Colon (tissue), 2 donors: Measurements from ENCODE around the gene CBR4.
"Not testable (repeated sequence)": the region's sequence is repeated elsewhere in the genome, so short reads cannot be mapped to it uniquely, and the experiment has no call there.

Experiments used
- FAIRE-seq: peaks from 2 replicates; lab custom pipeline; 2012; peaks lifted over from hg19 to GRCh38; lab: Jason Lieb, UNC
- donor health status: control.
- donor health status: control.

Gene CBR4

DNA sequence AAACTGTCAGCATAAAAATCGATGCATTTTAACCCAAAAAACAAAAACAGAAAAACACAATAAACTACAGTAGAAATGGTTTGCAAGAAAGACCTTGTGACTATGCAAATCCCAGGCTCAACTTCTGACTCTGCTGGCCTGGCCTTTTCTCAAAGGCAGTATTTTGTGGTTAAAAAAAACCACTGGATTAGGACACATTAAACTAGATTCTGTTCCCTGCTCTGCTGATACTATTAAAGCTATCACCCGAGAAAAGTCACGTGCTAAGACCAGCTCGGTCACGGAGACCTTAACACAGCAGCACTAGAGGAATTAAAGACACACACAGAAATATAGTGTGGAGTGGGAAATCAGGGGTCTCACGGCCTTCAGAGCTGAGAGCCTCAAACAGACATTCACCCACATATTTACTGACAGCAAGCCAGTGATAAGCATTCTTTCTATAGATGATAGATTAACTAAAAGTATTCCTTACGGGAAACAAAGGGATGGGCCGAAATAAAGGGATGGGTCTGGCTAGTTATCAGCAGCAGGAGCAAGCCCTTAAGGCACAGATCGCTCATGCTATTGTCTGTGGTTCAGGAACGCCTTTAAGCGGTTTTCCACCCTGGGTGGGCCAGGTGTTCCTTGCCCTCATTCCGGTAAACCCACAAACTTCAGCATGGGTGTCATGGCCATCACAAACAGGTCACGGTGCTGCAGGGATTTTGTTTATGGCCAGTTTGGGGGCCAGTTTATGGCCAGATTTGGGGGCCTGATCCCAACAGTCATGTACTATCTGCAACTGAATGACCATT, 16.1 kb downstream of the CBR4 start:
- no peak for FAIRE-seq

DNA sequence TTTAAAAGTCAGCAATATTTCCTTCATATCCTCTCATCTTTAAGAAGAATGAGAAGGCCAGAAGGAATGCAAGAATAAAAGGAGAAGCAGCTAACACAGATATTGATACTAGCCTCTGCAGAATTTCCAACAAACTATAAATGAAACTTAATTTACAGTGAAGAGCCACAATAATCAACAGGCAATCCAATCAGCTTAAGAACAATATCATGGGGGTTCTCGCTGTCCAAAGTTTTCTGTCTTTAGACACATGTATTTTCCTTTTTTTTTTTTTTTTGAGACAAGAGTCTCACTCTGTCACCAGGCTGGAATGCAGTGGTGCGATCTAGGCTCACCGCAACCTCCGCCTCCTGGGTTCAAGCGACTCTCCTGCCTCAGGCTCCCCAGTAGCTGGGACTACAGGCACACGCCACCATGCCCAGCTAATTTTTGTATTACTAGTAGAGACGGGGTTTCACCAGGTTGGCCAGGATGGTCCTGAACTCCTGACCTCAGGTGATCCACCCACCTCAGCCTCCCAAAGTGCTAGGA, 17.0 kb downstream of the CBR4 start:
- not testable (repeated sequence) for FAIRE-seq

DNA sequence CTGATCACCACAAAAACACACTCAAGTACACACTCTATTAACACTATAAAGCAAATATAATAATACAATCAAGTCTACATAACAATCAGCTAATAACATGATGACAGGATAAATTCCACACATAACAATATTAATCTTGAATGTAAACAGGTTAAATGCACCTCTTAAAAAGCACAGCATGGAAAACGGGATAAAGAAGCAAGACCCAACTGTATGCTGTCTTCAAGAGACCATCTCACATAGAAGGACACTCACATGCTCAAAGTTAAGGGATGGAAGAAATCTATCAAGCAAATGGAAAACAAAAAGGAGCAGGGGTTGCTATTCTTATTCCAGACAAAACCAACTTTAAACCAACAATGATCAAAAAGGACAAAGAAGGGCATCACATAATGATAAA, 28.1 kb downstream of the CBR4 start:
- no peak for FAIRE-seq

DNA sequence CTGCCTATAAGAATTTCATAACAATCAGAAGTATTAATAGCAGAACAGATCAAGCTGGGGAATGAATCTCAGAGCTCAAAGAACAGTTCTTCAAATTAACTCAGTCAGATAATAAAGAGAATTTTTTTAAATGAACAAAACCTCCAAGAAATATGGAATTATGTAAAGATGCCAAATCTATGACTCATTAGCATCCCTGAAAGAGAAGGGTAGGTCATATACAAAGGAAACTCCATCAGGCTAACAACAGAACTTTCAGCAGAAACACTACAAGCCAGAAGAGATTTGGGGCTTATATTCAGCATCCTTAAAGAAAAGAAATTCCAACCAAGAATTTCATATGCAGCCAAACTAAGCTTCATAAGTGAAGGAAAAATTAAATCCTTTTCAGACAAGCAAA, 28.6 kb downstream of the CBR4 start:
- FAIRE-seq = no peak

DNA sequence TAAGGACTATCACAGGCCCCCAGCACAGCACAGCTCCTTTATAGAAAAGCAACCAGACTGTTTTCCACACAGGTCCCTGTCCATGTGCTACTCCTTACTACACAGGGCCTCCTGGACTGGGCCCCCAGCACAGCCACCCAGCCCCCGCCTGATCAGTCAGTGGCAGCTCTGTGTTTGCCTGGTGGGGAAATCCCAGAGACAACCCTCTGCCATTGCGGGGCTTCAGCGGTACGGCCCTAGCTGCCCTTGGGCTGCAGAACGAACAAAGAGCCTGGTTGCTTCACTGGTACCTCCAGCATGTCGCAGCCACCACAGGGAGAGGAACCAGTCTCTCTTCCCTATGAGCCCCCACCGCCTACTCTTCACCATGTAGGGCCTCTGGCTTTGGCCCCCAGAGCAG, 30.7 kb downstream of the CBR4 start:
- no peak for FAIRE-seq

DNA sequence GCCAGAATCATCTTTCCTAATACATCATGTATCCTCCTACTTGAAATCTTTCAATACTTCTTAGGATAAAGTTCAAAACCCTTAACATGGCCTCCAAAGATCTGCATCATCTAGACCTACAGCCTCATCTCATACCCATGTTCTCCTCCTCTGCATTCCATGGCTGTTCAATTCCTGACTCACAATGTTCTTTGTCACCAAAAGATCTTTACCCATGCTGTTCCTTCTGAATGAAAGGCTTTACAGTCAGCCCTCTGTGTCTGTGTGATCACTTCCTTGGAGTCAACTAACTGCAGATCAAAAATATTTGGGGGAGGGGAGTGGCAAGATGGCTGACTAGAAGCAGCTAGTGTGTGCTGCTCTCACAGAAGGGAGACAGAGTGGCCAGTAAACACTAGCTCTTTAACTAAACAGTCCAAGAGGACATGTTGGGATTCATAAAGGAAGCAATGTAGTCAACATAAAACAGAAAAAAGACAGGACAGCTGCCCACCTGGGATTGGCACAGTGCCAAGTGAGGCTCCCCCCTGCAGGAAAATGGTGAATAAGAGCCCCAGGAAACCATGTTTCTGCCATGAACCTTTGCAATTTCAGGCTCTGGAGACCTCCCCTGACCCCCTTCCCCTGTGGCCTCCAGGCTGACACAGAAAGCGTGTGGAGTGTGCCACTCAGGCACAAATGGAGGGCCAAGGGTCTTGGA, 31.9 kb downstream of the CBR4 start:
- FAIRE-seq = no peak

DNA sequence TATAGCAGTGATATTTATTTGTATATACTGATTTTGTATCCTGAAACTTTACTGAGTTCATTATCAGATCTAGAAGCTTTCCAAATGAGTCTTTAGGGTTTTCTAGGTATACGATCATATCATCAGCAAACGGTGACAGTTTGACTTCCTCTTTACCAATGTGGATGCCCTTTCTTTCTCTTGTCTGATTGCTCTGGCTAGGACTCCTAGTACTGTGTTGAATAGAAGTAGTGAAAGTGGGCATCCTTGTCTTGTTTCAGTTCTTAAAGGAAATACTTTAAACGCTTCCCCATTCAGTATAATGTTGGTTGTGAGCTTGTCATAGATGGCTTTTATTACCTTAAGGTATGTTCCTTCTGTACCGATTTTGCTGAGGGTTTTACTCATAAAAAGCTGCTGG, 37.5 kb downstream of the CBR4 start:
- FAIRE-seq = no peak

DNA sequence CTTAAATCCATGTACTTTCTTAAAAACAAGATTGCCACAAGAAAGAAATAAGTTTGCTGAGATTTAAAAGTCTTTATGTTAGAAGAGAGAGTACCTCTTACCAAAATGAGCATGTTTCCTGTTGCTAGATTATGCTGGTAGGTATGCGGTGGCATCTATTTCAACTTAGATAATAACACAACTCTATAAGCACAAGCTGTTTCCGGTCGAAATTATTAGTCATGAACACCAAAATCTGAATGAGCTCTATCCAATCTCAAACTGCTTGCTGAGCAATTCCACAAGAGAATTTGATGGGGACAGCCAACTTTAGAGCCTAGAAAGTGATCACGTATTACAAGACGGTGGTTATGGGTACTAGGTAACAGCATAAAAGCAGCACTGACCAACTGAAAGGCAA, 49.3 kb downstream of the CBR4 start:
- no peak for FAIRE-seq

DNA sequence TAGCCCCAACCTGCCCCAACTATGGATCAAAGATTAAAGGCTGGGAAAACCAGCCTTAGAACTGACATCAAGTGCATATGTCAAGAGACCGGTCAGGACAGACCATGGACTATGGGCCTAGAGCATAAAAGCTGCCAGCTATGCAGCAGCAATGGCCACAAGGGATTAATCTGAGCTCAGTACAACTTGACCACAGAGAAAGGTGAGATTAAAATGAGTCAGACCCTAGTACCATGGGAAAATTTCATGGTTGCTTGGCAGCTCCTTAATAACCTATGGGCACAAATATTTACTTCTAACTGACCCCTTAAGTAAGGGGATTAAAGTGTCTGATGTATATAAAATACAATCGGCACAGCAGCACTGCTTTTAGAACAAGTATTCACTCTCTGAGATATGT, 54.4 kb downstream of the CBR4 start:
- no peak for FAIRE-seq

DNA sequence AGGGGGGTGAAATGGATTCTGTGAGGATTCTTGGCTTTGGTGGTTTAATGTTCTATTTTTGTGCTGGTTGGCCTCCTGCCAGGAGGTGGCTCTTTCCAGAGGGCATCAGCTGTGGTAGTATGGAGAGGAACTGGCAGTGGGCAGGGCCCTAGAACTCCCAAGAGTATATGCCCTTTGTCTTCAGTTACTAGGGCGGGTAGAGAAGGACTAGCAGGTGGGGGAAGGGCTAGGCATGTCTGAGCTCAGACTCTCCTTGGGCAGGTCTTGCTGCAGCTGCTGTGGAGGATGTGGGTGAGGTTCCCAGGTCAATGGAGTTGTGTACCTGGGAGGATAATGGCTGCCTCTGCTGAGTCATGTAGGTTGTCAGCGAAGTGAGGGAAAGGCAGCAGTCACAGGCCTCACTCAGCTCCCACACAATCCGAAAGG, 57.2 kb downstream of the CBR4 start:
- not testable (repeated sequence) for FAIRE-seq

DNA sequence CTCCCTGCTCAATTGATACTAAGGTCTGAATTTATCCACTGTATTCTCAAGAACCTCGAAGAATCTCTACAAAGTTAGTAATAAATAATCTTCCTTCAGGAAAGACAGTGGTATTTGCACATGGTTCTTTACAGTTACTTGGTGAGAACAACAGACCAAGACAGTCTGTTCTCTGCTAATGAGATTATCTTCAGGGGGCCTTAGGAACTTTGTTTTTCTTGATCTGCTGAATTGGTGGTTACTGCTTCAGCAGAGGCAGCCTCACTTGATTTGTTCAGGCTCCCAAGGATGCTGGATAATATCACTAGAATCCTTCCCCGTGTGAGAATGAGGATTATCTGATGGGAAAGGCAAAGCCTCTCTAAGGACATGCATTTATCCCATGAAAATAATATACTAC, 64.8 kb downstream of the CBR4 start:
- FAIRE-seq = no peak

DNA sequence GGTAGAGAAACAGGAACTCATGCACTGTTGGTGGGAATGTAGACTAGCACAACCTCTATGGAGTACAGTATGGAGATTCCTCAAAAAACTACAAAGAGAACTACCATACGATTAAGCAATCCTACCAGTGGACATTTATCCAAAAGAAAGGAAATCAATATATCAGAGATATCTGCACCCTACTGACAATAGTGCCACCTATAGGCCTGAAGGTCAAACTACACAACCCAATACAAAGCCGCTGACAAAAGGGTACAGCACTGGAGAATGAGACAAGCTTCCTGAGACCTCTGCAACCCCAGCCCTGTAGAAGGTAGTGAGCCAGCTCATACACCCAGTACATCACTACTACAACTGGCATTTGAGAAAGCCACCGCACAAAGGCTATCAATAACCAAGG, 67.1 kb downstream of the CBR4 start:
- no peak for FAIRE-seq
